Left ventricle myocardium inferior (tissue), 1 donor: ENCODE results near the gene SAMM50. TPM values are rescaled to one million over a fixed set of nuclear protein-coding genes. Genes with fewer than 3 reads are reported as not detected.

Source experiments
- DNase-seq: peaks from one replicate; pipeline ENCODE4 v3.0.0-alpha.2; 2020
- H3K27ac ChIP-seq: fragments of 200-600 bp; replicated peaks from 2 replicates; pipeline ENCODE4 v1.8.0; 2021
- H3K27me3 ChIP-seq: fragments of 200-600 bp; 2 replicates; pipeline ENCODE4 v1.8.0; 2021; ENCODE audit warnings: low read depth
- H3K36me3 ChIP-seq: fragments of 200-600 bp; 2 replicates; pipeline ENCODE4 v1.8.0; 2021
- H3K4me1 ChIP-seq: fragments of 200-600 bp; 2 replicates; pipeline ENCODE4 v1.8.0; 2021
- H3K4me3 ChIP-seq: fragments of 200-600 bp; 2 replicates; pipeline ENCODE4 v1.8.0; 2021; ENCODE audit warnings: mild to moderate bottlenecking, moderate library complexity
- H3K9me3 ChIP-seq: fragments of 200-600 bp; replicated peaks from 2 replicates; pipeline ENCODE4 v1.8.0; 2021
- intact Hi-C: fragments of 100-400 bp; cut with micrococcal nuclease; formaldehyde crosslinking; loops from one replicate; pipeline ENCODE4 v1.11.0; 2022
- total RNA-seq: library from RNA; stranded (reverse); fragmentation: NEBNext Ultra II Directional; extraction: Animal tissue kit (Norgen Biotek cat#: 25700); gene quantifications from one replicate; pipeline ENCODE4 v1.2.1, GENCODE V29; 2021
- TF ChIP-seq, protein P1 (sequence below): fragments of 200-600 bp; IDR thresholded peaks from 2 replicates; pipeline ENCODE4 v1.8.0; 2021; ENCODE audit warnings: antibody characterized with exemption, mild to moderate bottlenecking, borderline replicate concordance
- donor health status: DM: no; HTN: yes; CAD: no; lungs with severe emphysema.

SAMM50 gene
- total RNA-seq, 1 donor from 2014 or later = 72.0 TPM

DNA sequence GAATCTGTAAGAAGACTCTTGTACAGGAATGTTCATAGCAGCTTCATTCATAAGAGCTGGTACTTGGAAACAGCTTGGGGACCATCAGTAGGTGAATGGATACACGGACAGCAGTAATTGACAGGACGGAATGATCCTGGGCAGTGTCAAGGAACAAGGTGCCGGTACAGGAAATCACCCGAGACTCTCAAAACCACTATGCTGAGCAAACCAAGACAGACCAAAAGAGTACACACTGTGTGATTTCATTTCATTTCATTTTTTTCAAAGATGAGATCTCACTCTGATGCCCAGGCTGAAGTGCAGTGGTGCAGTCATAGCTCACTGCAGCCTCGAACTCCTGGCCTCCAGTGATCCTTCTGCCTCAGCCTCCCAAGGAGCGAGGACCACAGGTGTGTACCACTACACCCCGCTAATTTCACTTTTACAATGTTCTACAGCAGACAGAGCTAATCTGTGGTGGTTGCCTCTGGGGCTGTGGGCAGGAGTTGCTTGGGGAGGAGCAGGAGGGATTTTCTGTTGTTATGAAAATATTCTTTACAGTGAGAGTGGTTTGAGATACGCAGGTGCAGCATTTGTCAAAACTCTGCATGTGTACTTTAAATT lies 84.4 kb downstream of the SAMM50 start:
- no peaks in the 10 kb centered on the region for H3K9me3 ChIP-seq
- no peak overlapping the region for H3K4me3 ChIP-seq
- H3K4me1 ChIP-seq = peaks cover 39% of the 10 kb centered on the region
- TF ChIP-seq, protein P1, sequence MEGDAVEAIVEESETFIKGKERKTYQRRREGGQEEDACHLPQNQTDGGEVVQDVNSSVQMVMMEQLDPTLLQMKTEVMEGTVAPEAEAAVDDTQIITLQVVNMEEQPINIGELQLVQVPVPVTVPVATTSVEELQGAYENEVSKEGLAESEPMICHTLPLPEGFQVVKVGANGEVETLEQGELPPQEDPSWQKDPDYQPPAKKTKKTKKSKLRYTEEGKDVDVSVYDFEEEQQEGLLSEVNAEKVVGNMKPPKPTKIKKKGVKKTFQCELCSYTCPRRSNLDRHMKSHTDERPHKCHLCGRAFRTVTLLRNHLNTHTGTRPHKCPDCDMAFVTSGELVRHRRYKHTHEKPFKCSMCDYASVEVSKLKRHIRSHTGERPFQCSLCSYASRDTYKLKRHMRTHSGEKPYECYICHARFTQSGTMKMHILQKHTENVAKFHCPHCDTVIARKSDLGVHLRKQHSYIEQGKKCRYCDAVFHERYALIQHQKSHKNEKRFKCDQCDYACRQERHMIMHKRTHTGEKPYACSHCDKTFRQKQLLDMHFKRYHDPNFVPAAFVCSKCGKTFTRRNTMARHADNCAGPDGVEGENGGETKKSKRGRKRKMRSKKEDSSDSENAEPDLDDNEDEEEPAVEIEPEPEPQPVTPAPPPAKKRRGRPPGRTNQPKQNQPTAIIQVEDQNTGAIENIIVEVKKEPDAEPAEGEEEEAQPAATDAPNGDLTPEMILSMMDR = no peak
- no peak for DNase-seq
- peaks cover 3% of the 10 kb centered on the region for H3K36me3 ChIP-seq
- intact Hi-C loops = no loop called here
- H3K27ac ChIP-seq = no peak overlapping the region
- no peaks in the 10 kb centered on the region for H3K27me3 ChIP-seq

DNA sequence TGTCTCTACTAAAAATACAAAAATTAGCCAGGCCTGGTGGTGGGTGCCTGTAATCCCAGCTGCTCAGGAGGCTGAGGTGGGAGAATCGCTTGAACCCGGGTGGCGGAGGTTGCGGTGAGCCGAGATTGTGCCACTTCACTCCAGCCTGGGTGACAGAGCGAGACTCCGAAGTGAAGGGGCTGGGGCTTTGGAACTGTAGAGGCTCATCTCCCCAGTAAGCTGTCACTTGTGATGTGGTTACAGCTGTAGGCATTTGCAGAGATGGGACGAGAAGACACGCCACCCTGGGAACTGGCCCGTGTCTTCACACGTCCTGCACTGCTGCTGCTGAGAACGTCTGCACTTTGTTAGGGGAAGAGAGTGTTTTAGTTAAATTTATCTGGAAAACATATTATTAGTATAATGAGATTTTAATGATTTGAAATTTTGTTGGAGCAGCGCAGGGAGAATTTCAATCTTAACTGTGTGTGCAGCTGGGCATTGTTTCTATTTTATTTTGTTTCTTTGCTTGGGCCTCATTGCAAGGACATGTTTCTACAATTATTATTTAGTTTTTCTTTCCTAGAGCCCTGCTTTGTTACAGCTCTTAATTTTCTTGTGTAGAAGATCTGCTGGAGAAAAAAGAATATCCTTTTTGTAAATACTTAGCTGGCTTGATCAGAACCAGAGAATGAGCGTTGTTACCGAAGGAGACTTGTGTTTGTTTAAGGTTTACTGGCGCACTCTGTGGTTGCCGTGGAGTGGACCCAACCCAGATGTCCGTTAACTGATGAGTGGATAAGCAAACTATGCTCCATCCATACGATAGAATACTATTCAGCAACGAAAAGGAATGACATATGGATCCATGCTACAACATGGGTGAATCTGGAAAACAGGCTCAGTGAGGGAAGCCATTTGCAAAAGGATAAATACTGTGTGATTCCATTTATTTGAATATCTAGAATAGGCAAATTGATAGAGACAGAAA lies 87.3 kb downstream of the SAMM50 start:
- H3K4me1 ChIP-seq = peaks cover 44% of the 10 kb centered on the region
- no peaks in the 10 kb centered on the region for H3K27me3 ChIP-seq
- intact Hi-C loops = no loop called here
- no peaks in the 10 kb centered on the region for H3K9me3 ChIP-seq
- no peak overlapping the region for H3K27ac ChIP-seq
- no peak for DNase-seq
- TF ChIP-seq, protein P1 = no peak
- H3K36me3 ChIP-seq = peaks cover 3% of the 10 kb centered on the region
- H3K4me3 ChIP-seq = no peak overlapping the region

DNA sequence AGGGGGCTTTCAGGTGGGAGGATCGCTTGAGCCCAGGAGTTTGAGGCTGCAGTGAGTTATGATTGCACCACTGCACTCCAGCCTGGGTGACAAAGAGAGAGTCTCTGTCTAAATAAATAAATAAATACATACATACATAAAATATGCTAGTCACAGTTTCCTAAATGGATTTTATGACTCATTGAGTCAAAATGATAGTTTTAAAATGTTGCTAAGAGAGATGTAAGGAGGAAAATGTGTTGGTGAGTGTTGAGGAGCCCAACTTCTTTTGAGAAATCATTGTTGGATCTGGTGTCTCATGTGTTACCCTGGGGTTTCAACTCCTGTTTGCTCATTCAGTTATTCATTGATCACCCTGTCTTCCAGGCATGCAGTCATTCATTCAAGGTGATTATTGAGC lies 89.9 kb downstream of the SAMM50 start:
- DNase-seq = no peak
- H3K27ac ChIP-seq = no peak overlapping the region
- intact Hi-C loops = no loop called here
- H3K4me1 ChIP-seq = peaks cover 52% of the 10 kb centered on the region
- no peaks in the 10 kb centered on the region for H3K9me3 ChIP-seq
- TF ChIP-seq, protein P1 = no peak
- H3K27me3 ChIP-seq = no peaks in the 10 kb centered on the region
- no peak overlapping the region for H3K4me3 ChIP-seq
- H3K36me3 ChIP-seq = no peaks in the 10 kb centered on the region

Other genes starting within 250 kb of the SAMM50 start
- gene EFCAB6, start 143.1 kb upstream of the SAMM50 start, total RNA-seq = 1.8 TPM
- 0.08 TPM for gene SULT4A1, start 92.9 kb upstream of the SAMM50 start, total RNA-seq
- not detected for gene PNPLA5, start 63.4 kb upstream of the SAMM50 start, total RNA-seq
- gene PNPLA3, start 31.6 kb upstream of the SAMM50 start, total RNA-seq = not detected
- gene PARVB, start 68.9 kb downstream of the SAMM50 start, total RNA-seq = 155 TPM
- gene PARVG, start 225.5 kb downstream of the SAMM50 start, total RNA-seq = 2.8 TPM